WTC11 (cell line): Measurements from ENCODE around the gene SPATC1L. TPM values are rescaled to one million over a fixed set of nuclear protein-coding genes. Genes with fewer than 3 reads are reported as not detected.

Experiments used
- ATAC-seq: fragments of 200-7000 bp; cut with Tn5 transposase; 2 replicates; pipeline ENCODE4 v1.10.0; 2021; ENCODE audit warnings: mild to moderate bottlenecking, moderate library complexity
- CTCF ChIA-PET: fragments of 300-600 bp; sonication (Branson Sonifier 250); formaldehyde crosslinking; loops from one replicate; lab custom pipeline; 2021; ENCODE audit warnings: antibody characterized with exemption; lab: Charles Lee
- POLR2A ChIA-PET: fragments of 350-600 bp; sonication (Branson Sonifier 250); formaldehyde crosslinking; loops from one replicate; lab custom pipeline; 2021; ENCODE audit warnings: antibody characterized with exemption; lab: Charles Lee
- DNase-seq: peaks from one replicate; pipeline ENCODE4 v3.0.0; 2021; ENCODE audit warnings: low spot score
- H3K27ac Mint-ChIP-seq: 2 replicates; pipeline ENCODE4 v1.8.0; 2021; ENCODE audit warnings: mixed read lengths
- H3K27me3 Mint-ChIP-seq: 2 replicates; pipeline ENCODE4 v1.8.0; 2021; ENCODE audit warnings: low read depth, mild to moderate bottlenecking, moderate library complexity, mixed read lengths
- H3K36me3 Mint-ChIP-seq: 2 replicates; pipeline ENCODE4 v1.8.0; 2021; ENCODE audit warnings: mixed read lengths
- H3K4me1 Mint-ChIP-seq: 2 replicates; pipeline ENCODE4 v1.8.0; 2022; ENCODE audit warnings: mixed read lengths
- H3K4me3 Mint-ChIP-seq: 2 replicates; pipeline ENCODE4 v1.8.0; 2021; ENCODE audit warnings: mild to moderate bottlenecking, moderate library complexity, mixed read lengths
- H3K9me3 Mint-ChIP-seq: 2 replicates; pipeline ENCODE4 v1.8.0; 2021; ENCODE audit warnings: mixed read lengths
- ELF4 ChIP-seq: sonication (generic); formaldehyde crosslinking; IDR thresholded peaks from 2 replicates; pipeline ENCODE4 v1.8.1; 2022; ENCODE audit warnings: low read depth, mild to moderate bottlenecking, moderate library complexity, missing genetic modification reagents
- ETV6 ChIP-seq: sonication (generic); formaldehyde crosslinking; IDR thresholded peaks from 2 replicates; pipeline ENCODE4 v1.8.1; 2022; ENCODE audit warnings: mild to moderate bottlenecking, missing genetic modification reagents
- FOXP1 ChIP-seq: sonication (generic); formaldehyde crosslinking; IDR thresholded peaks from 2 replicates; pipeline ENCODE4 v1.8.0; 2022; ENCODE audit warnings: missing genetic modification reagents, mild to moderate bottlenecking, moderate library complexity, borderline replicate concordance
- IRF2 ChIP-seq: sonication (generic); formaldehyde crosslinking; IDR thresholded peaks from 2 replicates; pipeline ENCODE4 v1.8.0; 2022; ENCODE audit warnings: low read depth, missing genetic modification reagents, borderline replicate concordance
- JUN ChIP-seq: sonication (generic); formaldehyde crosslinking; IDR thresholded peaks from 2 replicates; pipeline ENCODE4 v1.8.0; 2023; ENCODE audit warnings: mild to moderate bottlenecking, missing genetic modification reagents
- NFYB ChIP-seq: sonication (generic); formaldehyde crosslinking; conservative IDR thresholded peaks from 2 replicates; pipeline ENCODE4 v1.8.0; 2022; ENCODE audit warnings: low read depth, missing genetic modification reagents
- PRRX2 ChIP-seq: fragments of 250-450 bp; sonication (Bioruptor Pico); IDR thresholded peaks from 2 replicates; pipeline ENCODE4 v1.8.0; 2021; ENCODE audit warnings: mild to moderate bottlenecking
- RORB ChIP-seq: fragments of 250-450 bp; sonication (Bioruptor Pico); IDR thresholded peaks from 2 replicates; pipeline ENCODE4 v1.9.0; 2021; ENCODE audit warnings: mild to moderate bottlenecking
- SMAD3 ChIP-seq: sonication (generic); formaldehyde crosslinking; IDR thresholded peaks from 2 replicates; pipeline ENCODE4 v1.8.0; 2022; ENCODE audit warnings: missing genetic modification reagents, mild to moderate bottlenecking, borderline replicate concordance
- SMAD4 ChIP-seq: sonication (generic); formaldehyde crosslinking; IDR thresholded peaks from 2 replicates; pipeline ENCODE4 v1.8.0; 2022; ENCODE audit warnings: mild to moderate bottlenecking, missing genetic modification reagents
- SP1 ChIP-seq: sonication (generic); formaldehyde crosslinking; conservative IDR thresholded peaks from 2 replicates; pipeline ENCODE4 v1.8.1; 2022; ENCODE audit warnings: missing genetic modification reagents
- ZNF121 ChIP-seq: sonication (generic); formaldehyde crosslinking; IDR thresholded peaks from 2 replicates; pipeline ENCODE4 v1.8.0; 2023; ENCODE audit warnings: missing genetic modification reagents
- ZNF232 ChIP-seq: sonication (generic); formaldehyde crosslinking; IDR thresholded peaks from 2 replicates; pipeline ENCODE4 v1.8.0; 2022; ENCODE audit warnings: mild to moderate bottlenecking, missing genetic modification reagents
- total RNA-seq: library from RNA; stranded (reverse); gene quantifications from 3 replicates; pipeline ENCODE4 v1.2.3, GENCODE V29; 2021
- TF ChIP-seq, protein P1 (sequence below): sonication (generic); formaldehyde crosslinking; IDR thresholded peaks from 2 replicates; pipeline ENCODE4 v1.8.0; 2023; ENCODE audit warnings: mild to moderate bottlenecking, missing genetic modification reagents
- TF ChIP-seq, protein P2 (sequence below): fragments of 250-450 bp; sonication (Bioruptor Pico); IDR thresholded peaks from 2 replicates; pipeline ENCODE4 v1.9.0; 2021; ENCODE audit warnings: moderate library complexity, mild to moderate bottlenecking, inconsistent platforms, borderline replicate concordance
- TF ChIP-seq, protein P3 (sequence below): sonication (generic); formaldehyde crosslinking; conservative IDR thresholded peaks from 2 replicates; pipeline ENCODE4 v1.8.1; 2023; ENCODE audit warnings: mild to moderate bottlenecking, low read depth, missing genetic modification reagents, moderate library complexity
- TF ChIP-seq, protein P4 (sequence below): fragments of 250-450 bp; sonication (Bioruptor Pico); conservative IDR thresholded peaks from 2 replicates; pipeline ENCODE4 v1.9.0; 2021; ENCODE audit warnings: mild to moderate bottlenecking
- TF ChIP-seq, protein P5 (sequence below): sonication (generic); formaldehyde crosslinking; conservative IDR thresholded peaks from 2 replicates; pipeline ENCODE4 v1.8.1; 2022; ENCODE audit warnings: mild to moderate bottlenecking, missing genetic modification reagents
- TF ChIP-seq, protein P6 (sequence below): fragments of 250-450 bp; sonication (Bioruptor Pico); IDR thresholded peaks from 2 replicates; pipeline ENCODE4 v1.9.0; 2021; ENCODE audit warnings: mild to moderate bottlenecking
- TF ChIP-seq, protein P7 (sequence below): sonication (generic); formaldehyde crosslinking; IDR thresholded peaks from 2 replicates; pipeline ENCODE4 v1.8.1; 2023; ENCODE audit warnings: mild to moderate bottlenecking, missing genetic modification reagents, moderate library complexity
- TF ChIP-seq, protein P8 (sequence below): sonication (generic); formaldehyde crosslinking; IDR thresholded peaks from 2 replicates; pipeline ENCODE4 v1.8.1; 2023; ENCODE audit warnings: mild to moderate bottlenecking, missing genetic modification reagents, moderate library complexity

Gene SPATC1L
- total RNA-seq, 1 experiment from 2014 or later: 61.7 TPM

DNA sequence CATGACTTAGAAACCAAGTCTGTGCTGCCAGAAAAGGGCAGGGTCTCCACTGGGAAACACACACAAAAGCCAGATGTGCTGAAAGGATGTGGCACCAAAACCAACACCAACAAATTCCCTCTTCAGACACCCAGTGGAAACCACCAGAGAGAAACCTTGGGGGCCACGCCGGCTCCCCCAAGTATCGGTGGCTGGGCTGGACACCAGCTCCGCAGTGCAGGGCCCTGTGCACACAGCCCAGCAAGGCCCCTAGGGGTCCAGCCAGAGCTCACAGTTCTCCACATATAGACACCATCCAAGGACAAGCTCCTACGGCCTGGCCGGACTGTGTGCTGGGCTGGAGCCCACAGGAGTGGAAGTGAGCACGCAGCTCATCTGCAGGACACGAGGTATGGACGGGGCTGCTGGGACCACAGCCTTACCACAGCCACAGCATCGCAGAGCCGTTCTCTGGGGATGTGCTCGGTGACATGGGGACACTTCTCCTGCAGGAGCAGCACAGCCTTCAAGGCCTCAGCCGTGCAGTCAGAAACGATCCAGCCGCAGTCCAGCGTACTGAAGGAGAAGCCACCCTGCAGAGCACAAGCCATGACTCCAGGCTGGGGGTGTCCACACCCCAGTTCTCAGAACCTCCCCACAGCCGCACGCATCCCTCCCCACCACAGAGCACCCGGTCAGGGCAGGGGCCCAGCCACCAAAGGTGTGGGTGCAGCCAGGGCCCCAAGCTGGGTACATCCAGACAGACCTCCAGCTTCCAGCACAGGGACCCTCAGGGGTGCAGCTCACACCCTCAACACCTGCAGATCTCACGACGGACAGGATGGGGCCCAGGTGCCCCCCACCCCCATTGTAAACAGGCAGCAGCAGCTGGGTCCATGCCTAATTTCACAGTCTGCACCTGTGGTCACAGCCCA is 23.0 kb upstream of the SPATC1L start:
- Mint-ChIP-seq H3K27ac (peak overlapping the region; percentile 70; the same call in 1 of the 2 replicates), H3K9me3 (no peaks in the 10 kb centered on the region), H3K4me1 (peaks cover 8% of the 10 kb centered on the region), H3K4me3 (no peak overlapping the region), H3K27me3 (no peaks in the 10 kb centered on the region), H3K36me3 (peaks cover 50% of the 10 kb centered on the region)
- DNase-seq: peak; percentile 6
- ChIA-PET POLR2A (no interaction called here), CTCF (no interaction called here)
- no peak for ATAC-seq
- TF ChIP-seq ZNF232 (CRISPR knock-in tag) (no peak), ELF4 (no peak)
- TF ChIP-seq, protein P1, sequence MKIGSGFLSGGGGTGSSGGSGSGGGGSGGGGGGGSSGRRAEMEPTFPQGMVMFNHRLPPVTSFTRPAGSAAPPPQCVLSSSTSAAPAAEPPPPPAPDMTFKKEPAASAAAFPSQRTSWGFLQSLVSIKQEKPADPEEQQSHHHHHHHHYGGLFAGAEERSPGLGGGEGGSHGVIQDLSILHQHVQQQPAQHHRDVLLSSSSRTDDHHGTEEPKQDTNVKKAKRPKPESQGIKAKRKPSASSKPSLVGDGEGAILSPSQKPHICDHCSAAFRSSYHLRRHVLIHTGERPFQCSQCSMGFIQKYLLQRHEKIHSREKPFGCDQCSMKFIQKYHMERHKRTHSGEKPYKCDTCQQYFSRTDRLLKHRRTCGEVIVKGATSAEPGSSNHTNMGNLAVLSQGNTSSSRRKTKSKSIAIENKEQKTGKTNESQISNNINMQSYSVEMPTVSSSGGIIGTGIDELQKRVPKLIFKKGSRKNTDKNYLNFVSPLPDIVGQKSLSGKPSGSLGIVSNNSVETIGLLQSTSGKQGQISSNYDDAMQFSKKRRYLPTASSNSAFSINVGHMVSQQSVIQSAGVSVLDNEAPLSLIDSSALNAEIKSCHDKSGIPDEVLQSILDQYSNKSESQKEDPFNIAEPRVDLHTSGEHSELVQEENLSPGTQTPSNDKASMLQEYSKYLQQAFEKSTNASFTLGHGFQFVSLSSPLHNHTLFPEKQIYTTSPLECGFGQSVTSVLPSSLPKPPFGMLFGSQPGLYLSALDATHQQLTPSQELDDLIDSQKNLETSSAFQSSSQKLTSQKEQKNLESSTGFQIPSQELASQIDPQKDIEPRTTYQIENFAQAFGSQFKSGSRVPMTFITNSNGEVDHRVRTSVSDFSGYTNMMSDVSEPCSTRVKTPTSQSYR (CRISPR knock-in tag): no peak

DNA sequence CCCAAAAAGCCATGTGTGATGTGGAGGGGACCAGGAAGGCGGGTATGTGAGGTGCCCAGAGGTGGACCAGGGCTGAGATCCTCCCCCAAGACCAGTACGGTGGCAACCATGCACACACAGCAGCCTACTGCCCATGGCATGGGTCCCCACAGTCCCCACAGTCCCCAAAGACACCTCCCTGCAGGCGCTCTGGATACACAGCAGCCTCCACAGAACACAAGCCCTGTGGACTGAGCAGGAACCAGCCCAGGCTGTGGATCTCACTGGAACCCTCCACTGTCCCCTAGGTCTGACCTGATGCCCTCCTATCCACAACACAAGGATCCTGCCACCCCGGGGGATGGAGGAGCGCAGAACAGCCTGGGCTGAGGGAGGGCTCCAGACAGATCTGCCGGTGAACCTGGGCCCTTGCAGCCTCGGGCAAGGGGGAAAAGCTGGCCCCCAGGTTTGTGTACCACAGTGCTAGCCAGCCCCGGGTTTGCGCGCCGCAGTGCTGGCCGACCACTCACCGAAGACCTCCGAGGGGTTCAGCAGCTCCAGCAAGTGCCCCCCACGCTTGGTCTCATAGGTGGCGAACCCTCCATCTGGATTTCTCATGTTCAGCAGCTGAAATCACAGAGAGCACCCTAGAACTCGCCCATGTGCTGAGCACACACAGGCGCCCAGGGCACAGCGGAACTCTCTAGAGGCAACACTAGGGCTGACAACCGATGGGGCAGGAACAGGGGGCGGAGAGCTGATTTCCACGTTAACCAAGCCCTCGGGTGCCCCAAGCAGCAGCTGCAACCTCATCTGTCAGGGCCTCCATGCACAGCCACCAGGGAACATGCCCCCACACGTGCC is 22.1 kb upstream of the SPATC1L start:
- Mint-ChIP-seq H3K4me3 (no peak overlapping the region), H3K4me1 (peaks cover 8% of the 10 kb centered on the region), H3K9me3 (no peaks in the 10 kb centered on the region), H3K36me3 (peaks cover 46% of the 10 kb centered on the region), H3K27me3 (no peaks in the 10 kb centered on the region), H3K27ac (no peak overlapping the region)
- TF ChIP-seq ZNF232 (CRISPR knock-in tag): no peak
- no peak for TF ChIP-seq ZNF121 (CRISPR knock-in tag)
- TF ChIP-seq ETV6 (CRISPR knock-in tag): no peak
- TF ChIP-seq, protein P2, sequence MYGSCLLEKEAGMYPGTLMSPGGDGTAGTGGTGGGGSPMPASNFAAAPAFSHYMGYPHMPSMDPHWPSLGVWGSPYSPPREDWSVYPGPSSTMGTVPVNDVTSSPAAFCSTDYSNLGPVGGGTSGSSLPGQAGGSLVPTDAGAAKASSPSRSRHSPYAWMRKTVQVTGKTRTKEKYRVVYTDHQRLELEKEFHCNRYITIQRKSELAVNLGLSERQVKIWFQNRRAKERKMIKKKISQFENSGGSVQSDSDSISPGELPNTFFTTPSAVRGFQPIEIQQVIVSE (CRISPR knock-in tag): no peak
- TF ChIP-seq, protein P3, sequence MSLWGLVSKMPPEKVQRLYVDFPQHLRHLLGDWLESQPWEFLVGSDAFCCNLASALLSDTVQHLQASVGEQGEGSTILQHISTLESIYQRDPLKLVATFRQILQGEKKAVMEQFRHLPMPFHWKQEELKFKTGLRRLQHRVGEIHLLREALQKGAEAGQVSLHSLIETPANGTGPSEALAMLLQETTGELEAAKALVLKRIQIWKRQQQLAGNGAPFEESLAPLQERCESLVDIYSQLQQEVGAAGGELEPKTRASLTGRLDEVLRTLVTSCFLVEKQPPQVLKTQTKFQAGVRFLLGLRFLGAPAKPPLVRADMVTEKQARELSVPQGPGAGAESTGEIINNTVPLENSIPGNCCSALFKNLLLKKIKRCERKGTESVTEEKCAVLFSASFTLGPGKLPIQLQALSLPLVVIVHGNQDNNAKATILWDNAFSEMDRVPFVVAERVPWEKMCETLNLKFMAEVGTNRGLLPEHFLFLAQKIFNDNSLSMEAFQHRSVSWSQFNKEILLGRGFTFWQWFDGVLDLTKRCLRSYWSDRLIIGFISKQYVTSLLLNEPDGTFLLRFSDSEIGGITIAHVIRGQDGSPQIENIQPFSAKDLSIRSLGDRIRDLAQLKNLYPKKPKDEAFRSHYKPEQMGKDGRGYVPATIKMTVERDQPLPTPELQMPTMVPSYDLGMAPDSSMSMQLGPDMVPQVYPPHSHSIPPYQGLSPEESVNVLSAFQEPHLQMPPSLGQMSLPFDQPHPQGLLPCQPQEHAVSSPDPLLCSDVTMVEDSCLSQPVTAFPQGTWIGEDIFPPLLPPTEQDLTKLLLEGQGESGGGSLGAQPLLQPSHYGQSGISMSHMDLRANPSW: no peak
- no peak for TF ChIP-seq JUN (CRISPR knock-in tag)
- TF ChIP-seq, protein P4, sequence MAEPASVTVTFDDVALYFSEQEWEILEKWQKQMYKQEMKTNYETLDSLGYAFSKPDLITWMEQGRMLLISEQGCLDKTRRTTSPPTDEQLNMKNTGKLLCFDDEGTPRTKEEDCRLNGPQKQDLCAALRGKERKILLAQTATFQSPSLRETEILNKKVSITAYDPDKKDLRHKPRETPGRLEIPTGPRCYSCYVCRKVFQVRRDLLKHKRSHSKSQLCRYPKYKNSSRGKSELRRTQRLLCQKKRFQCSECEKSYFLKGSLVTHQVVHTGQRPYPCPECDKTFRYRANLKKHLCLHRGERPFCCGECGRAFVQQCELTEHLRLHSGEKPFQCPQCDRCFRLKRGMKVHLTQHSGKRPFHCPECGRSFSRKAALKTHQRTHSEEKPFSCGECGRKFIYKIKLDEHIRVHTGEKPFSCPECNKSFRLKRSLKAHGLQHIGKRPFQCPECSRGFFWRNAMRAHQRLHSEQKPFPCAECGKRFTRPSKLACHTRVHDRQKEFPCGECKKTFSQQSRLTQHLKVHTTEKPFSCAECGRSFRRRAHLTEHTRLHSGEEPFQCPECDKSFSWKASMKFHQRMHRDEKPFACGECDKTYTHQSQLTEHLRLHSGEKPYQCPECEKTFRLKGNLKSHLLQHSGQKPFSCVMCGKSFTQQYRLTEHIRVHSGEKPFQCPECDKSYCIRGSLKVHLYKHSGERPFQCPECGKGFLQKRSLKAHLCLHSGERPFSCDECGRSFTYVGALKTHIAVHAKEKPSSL: no peak
- TF ChIP-seq, protein P5, sequence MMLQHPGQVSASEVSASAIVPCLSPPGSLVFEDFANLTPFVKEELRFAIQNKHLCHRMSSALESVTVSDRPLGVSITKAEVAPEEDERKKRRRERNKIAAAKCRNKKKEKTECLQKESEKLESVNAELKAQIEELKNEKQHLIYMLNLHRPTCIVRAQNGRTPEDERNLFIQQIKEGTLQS (CRISPR knock-in tag): no peak
- TF ChIP-seq, protein P6, sequence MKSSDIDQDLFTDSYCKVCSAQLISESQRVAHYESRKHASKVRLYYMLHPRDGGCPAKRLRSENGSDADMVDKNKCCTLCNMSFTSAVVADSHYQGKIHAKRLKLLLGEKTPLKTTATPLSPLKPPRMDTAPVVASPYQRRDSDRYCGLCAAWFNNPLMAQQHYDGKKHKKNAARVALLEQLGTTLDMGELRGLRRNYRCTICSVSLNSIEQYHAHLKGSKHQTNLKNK: no peak
- no peak for TF ChIP-seq PRRX2
- no peak for TF ChIP-seq SMAD4 (CRISPR knock-in tag)
- TF ChIP-seq SP1 (CRISPR knock-in tag): no peak
- no peak for TF ChIP-seq IRF2
- TF ChIP-seq RORB (CRISPR knock-in tag): no peak
- TF ChIP-seq, protein P7, sequence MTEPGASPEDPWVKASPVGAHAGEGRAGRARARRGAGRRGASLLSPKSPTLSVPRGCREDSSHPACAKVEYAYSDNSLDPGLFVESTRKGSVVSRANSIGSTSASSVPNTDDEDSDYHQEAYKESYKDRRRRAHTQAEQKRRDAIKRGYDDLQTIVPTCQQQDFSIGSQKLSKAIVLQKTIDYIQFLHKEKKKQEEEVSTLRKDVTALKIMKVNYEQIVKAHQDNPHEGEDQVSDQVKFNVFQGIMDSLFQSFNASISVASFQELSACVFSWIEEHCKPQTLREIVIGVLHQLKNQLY: no peak
- TF ChIP-seq NFYB (CRISPR knock-in tag): no peak
- TF ChIP-seq, protein P8, sequence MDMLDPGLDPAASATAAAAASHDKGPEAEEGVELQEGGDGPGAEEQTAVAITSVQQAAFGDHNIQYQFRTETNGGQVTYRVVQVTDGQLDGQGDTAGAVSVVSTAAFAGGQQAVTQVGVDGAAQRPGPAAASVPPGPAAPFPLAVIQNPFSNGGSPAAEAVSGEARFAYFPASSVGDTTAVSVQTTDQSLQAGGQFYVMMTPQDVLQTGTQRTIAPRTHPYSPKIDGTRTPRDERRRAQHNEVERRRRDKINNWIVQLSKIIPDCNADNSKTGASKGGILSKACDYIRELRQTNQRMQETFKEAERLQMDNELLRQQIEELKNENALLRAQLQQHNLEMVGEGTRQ (CRISPR knock-in tag): no peak
- no peak for TF ChIP-seq FOXP1 (CRISPR knock-in tag)
- TF ChIP-seq SMAD3: no peak
- ChIA-PET POLR2A (no interaction called here), CTCF (no interaction called here)
- peak; percentile 5 for DNase-seq
- ATAC-seq: no peak
